B cell (primary cell): Measurements from ENCODE around the gene UBL4A. TPM values are rescaled to one million over a fixed set of nuclear protein-coding genes. Genes with fewer than 3 reads are reported as not detected.

Source experiments
- ATAC-seq: fragments of 200-7000 bp; cut with Tn5 transposase; one replicate; pipeline ENCODE4 v1.10.0; 2021; ENCODE audit warnings: low read depth, mild to moderate bottlenecking, moderate number of reproducible peaks, moderate library complexity
- CTCF ChIA-PET: fragments of 350-600 bp; sonication (Branson Sonifier 250); formaldehyde crosslinking; loops from one replicate; lab custom pipeline; 2021; ENCODE audit warnings: antibody characterized with exemption, inconsistent platforms; lab: Charles Lee
- POLR2A ChIA-PET: fragments of 350-600 bp; sonication (Branson Sonifier 250); formaldehyde crosslinking; loops from one replicate; lab custom pipeline; 2021; ENCODE audit warnings: antibody characterized with exemption; lab: Charles Lee
- DNase-seq: peaks from one replicate; pipeline ENCODE4 v3.0.0; 2013
- H2AFZ ChIP-seq: 2 replicates; pipeline ENCODE4 v1.6.1; 2012; ENCODE audit warnings: mild to moderate bottlenecking, low read depth, low read length; ENCODE audit not compliant: insufficient read depth, poor library complexity, severe bottlenecking
- H3K27ac ChIP-seq, 2 donors: 1 replicate in 1 of 2; 2 replicates in 1 of 2; pipeline ENCODE4 v1.5.1; 2012 to 2013; ENCODE audit warnings: low read length in 2 of 2, mild to moderate bottlenecking in 2 of 2, moderate library complexity in 1 of 2
- H3K27me3 ChIP-seq, 4 experiments: fragments of 200-600 bp in 1 of 4; sonication (generic) in 1 of 4; replicated peaks in 1 of 4; 1 replicate in 2 of 4; 2 replicates in 2 of 4; pipeline versions ENCODE4 v1.6.1 to v1.7.0; 2013 to 2016; ENCODE audit warnings: low read length in 3 of 4, mild to moderate bottlenecking in 2 of 4, mixed read lengths in 1 of 4, moderate library complexity in 1 of 4; ENCODE audit not compliant: insufficient read depth in 4 of 4, control insufficient read depth in 3 of 4; ENCODE audit errors: control extremely low read depth in 1 of 4
- H3K36me3 ChIP-seq, 2 experiments: replicated peaks in 1 of 2; 1 replicate in 1 of 2; 2 replicates in 1 of 2; pipeline versions ENCODE4 v1.6.1 to v1.7.1; 2013; ENCODE audit warnings: low read length in 1 of 2; ENCODE audit not compliant: insufficient read depth in 2 of 2, control insufficient read depth in 1 of 2; ENCODE audit errors: control extremely low read depth in 1 of 2, extremely low read depth in 1 of 2
- H3K4me1 ChIP-seq, 2 donors: fragments of 200-600 bp in 1 of 2; sonication (generic) in 1 of 2; 1 replicate in 1 of 2; 2 replicates in 1 of 2; pipeline versions ENCODE4 v1.5.1 to v1.6.1; 2013 to 2017; ENCODE audit warnings: low read length in 2 of 2; ENCODE audit not compliant: control insufficient read depth in 2 of 2, insufficient read depth in 2 of 2
- H3K4me2 ChIP-seq: replicated peaks from 2 replicates; pipeline ENCODE3; 2012; ENCODE audit warnings: mild to moderate bottlenecking, low read depth, low read length; ENCODE audit not compliant: poor library complexity, severe bottlenecking
- H3K4me3 ChIP-seq, 5 experiments: fragments of 200-600 bp in 1 of 5; sonication (generic) in 1 of 5; 1 replicate in 3 of 5; 2 replicates in 2 of 5; pipeline versions ENCODE4 v1.5.1 to v1.7.0; 2011 to 2016; ENCODE audit warnings: low read length in 4 of 5, mild to moderate bottlenecking in 4 of 5, low read depth in 2 of 5, control low read depth in 1 of 5, moderate library complexity in 1 of 5; ENCODE audit not compliant: insufficient read depth in 1 of 5; ENCODE audit errors: control extremely low read depth in 1 of 5, extremely low read depth in 1 of 5
- H3K79me2 ChIP-seq: fragments of 200-600 bp; sonication (generic); one replicate; pipeline ENCODE4 v1.6.0; 2016; ENCODE audit warnings: low read length; ENCODE audit not compliant: control insufficient read depth, insufficient read depth
- H3K9ac ChIP-seq: fragments of 200-600 bp; sonication (generic); 2 replicates; pipeline ENCODE4 v1.6.1; 2017; ENCODE audit warnings: mild to moderate bottlenecking, low read length, moderate library complexity
- H3K9me3 ChIP-seq, 3 donors: one replicate each; pipeline versions ENCODE4 v1.6.1 to v1.7.1; 2013; ENCODE audit warnings: low read length in 2 of 3; ENCODE audit not compliant: control insufficient read depth in 2 of 3, insufficient read depth in 1 of 3; ENCODE audit errors: control extremely low read depth in 1 of 3
- H4K20me1 ChIP-seq: 2 replicates; pipeline ENCODE4 v1.6.0; 2012; ENCODE audit warnings: mild to moderate bottlenecking, low read length; ENCODE audit not compliant: insufficient read depth, control insufficient read depth, poor library complexity, severe bottlenecking
- H3K27ac Mint-ChIP-seq: one replicate; pipeline ENCODE4 v1.8.0; 2021; ENCODE audit warnings: mixed read lengths
- H3K27me3 Mint-ChIP-seq: one replicate; pipeline ENCODE4 v1.8.0; 2021; ENCODE audit warnings: mixed read lengths
- H3K4me1 Mint-ChIP-seq: one replicate; pipeline ENCODE4 v1.8.0; 2021; ENCODE audit warnings: mixed read lengths
- H3K4me3 Mint-ChIP-seq: one replicate; pipeline ENCODE4 v1.8.0; 2021; ENCODE audit warnings: mixed read lengths
- H3K9me3 Mint-ChIP-seq: one replicate; pipeline ENCODE4 v1.8.0; 2022; ENCODE audit warnings: mixed read lengths; ENCODE audit not compliant: insufficient read depth
- CTCF ChIP-seq: fragments of 200-600 bp; IDR thresholded peaks from one replicate; pipeline ENCODE4 v1.8.0; 2022; ENCODE audit warnings: antibody characterized with exemption, mild to moderate bottlenecking
- EZH2 ChIP-seq: IDR thresholded peaks from 2 replicates; pipeline ENCODE4 v1.6.1; 2012; ENCODE audit warnings: borderline replicate concordance, low read depth, mild to moderate bottlenecking, moderate library complexity, low read length; ENCODE audit not compliant: insufficient read depth, poor library complexity, severe bottlenecking
- WGBS: methylation state at CpG from one replicate; pipeline ENCODE4 v1.1.5; 2013; ENCODE audit warnings: missing lambda C conversion rate; ENCODE audit not compliant: insufficient coverage; 5-methylcytosine and 5-hydroxymethylcytosine counted together
- intact Hi-C: fragments of 100-400 bp; cut with micrococcal nuclease; formaldehyde crosslinking; loops from one replicate; pipeline ENCODE4 v1.10.0; 2022
- polyA plus RNA-seq: library from polyadenylated mRNA; depleted of rRNA; stranded (reverse); fragments of >200 nt; gene quantifications from 2 replicates; pipeline ENCODE4 v1.2.3, GENCODE V29; 2012
- total RNA-seq, 2 donors: library from RNA; stranded (reverse); fragments of 120-200 nt in 1 of 2; gene quantifications; 1 replicate in 1 of 2; 2 replicates in 1 of 2; pipeline versions ENCODE4 v1.2.3 to v1.2.4, GENCODE V29; 2013 to 2022

Gene UBL4A
- total and polyA plus RNA-seq, 2 donors (not counting 1 experiment from before 2014, with no cell fraction given): 13.1 to 23.3 TPM

GRCh38 chrX:154450312-154450711, 36.1 kb downstream of the UBL4A start:
- Histone ChIP-seq H3K9me3 (no peaks in the 10 kb centered on the region), H3K27ac (no peak overlapping the region), H3K36me3 (peaks cover 0 to 6% of the 10 kb centered on the region in 2 experiments), H3K4me1 (peaks cover 0 to 2% of the 10 kb centered on the region in 2 donors), H4K20me1 (no peaks in the 10 kb centered on the region), H2AFZ (no peak overlapping the region), H3K4me3 (no peak overlapping the region), H3K4me2 (no peak overlapping the region), H3K27me3 (no peaks in the 10 kb centered on the region), H3K9ac (no peak overlapping the region), H3K79me2 (no peaks in the 10 kb centered on the region)
- no peak for ATAC-seq
- no peak for DNase-seq
- CTCF ChIA-PET: no interaction called here
- POLR2A ChIA-PET: interaction anchor here (0.7 kb wide), 1 partner anchor 46 kb away, joined by 4 read pairs; no protein-coding TSS in a partner anchor
- TF ChIP-seq CTCF (no peak), EZH2 (no peak)
- no peaks in the 10 kb centered on the region for H3K4me1 Mint-ChIP-seq
- H3K27ac Mint-ChIP-seq: no peak overlapping the region
- 100% methylated on average over 6 of the region's 17 CpGs for WGBS
- H3K27me3 Mint-ChIP-seq: no peaks in the 10 kb centered on the region
- intact Hi-C loops: no loop called here
- H3K4me3 Mint-ChIP-seq: no peak overlapping the region
- no peaks in the 10 kb centered on the region for H3K9me3 Mint-ChIP-seq

DNA sequence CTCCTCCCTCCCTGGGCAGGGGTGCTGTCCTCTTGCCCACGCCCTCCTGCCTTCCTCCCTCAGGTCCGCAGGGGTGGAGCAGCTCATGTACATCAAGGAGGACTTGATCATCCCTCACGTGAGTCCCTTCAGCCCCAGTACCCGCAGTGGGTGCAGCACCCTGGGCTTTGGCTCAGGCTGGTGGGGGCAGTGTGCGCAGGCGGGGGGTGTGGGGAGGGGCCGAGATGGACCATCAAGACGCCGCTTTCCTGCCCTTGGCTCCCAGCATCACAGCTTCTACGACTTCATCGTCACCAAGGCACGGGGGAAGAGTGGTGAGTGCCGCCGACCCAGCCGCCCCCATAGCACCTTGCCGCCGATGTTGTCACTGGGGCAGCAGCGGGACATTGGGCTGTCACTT, 36.8 kb downstream of the UBL4A start:
- H3K4me2 ChIP-seq: no peak overlapping the region
- H3K9me3 Mint-ChIP-seq: no peaks in the 10 kb centered on the region
- H3K27me3 ChIP-seq: no peaks in the 10 kb centered on the region
- no peak for DNase-seq
- WGBS: 95% methylated on average over 4 of the region's 18 CpGs
- intact Hi-C loops: no loop called here
- ChIA-PET CTCF (no interaction called here), POLR2A (no interaction called here)
- H3K4me3 ChIP-seq: no peak overlapping the region
- no peaks in the 10 kb centered on the region for H3K4me1 Mint-ChIP-seq
- H3K27ac Mint-ChIP-seq: no peak overlapping the region
- no peak overlapping the region for H3K27ac ChIP-seq
- no peak overlapping the region for H3K9ac ChIP-seq
- no peak for TF ChIP-seq CTCF
- no peak for TF ChIP-seq EZH2
- ATAC-seq: no peak
- peaks cover 5 to 9% of the 10 kb centered on the region in 2 donors for H3K4me1 ChIP-seq
- H3K4me3 Mint-ChIP-seq: no peak overlapping the region
- no peaks in the 10 kb centered on the region for H3K9me3 ChIP-seq
- H2AFZ ChIP-seq: no peak overlapping the region
- peaks cover 5% of the 10 kb centered on the region for H3K79me2 ChIP-seq
- no peaks in the 10 kb centered on the region for H3K27me3 Mint-ChIP-seq
- H4K20me1 ChIP-seq: no peaks in the 10 kb centered on the region
- H3K36me3 ChIP-seq: peaks cover 0 to 7% of the 10 kb centered on the region in 2 experiments
